WTC11 (cell line): ENCODE data around the gene MTPN. TPM values are rescaled to one million over a fixed set of nuclear protein-coding genes. Genes with fewer than 3 reads are reported as not detected.

Source experiments
- ATAC-seq: fragments of 200-7000 bp; cut with Tn5 transposase; 2 replicates; pipeline ENCODE4 v1.10.0; 2021; ENCODE audit warnings: mild to moderate bottlenecking, moderate library complexity
- CTCF ChIA-PET: fragments of 300-600 bp; sonication (Branson Sonifier 250); formaldehyde crosslinking; loops from one replicate; lab custom pipeline; 2021; ENCODE audit warnings: antibody characterized with exemption; lab: Charles Lee
- POLR2A ChIA-PET: fragments of 350-600 bp; sonication (Branson Sonifier 250); formaldehyde crosslinking; loops from one replicate; lab custom pipeline; 2021; ENCODE audit warnings: antibody characterized with exemption; lab: Charles Lee
- DNase-seq: peaks from one replicate; pipeline ENCODE4 v3.0.0; 2021; ENCODE audit warnings: low spot score
- H3K27ac Mint-ChIP-seq: 2 replicates; pipeline ENCODE4 v1.8.0; 2021; ENCODE audit warnings: mixed read lengths
- H3K27me3 Mint-ChIP-seq: 2 replicates; pipeline ENCODE4 v1.8.0; 2021; ENCODE audit warnings: low read depth, mild to moderate bottlenecking, moderate library complexity, mixed read lengths
- H3K36me3 Mint-ChIP-seq: 2 replicates; pipeline ENCODE4 v1.8.0; 2021; ENCODE audit warnings: mixed read lengths
- H3K4me1 Mint-ChIP-seq: 2 replicates; pipeline ENCODE4 v1.8.0; 2022; ENCODE audit warnings: mixed read lengths
- H3K4me3 Mint-ChIP-seq: 2 replicates; pipeline ENCODE4 v1.8.0; 2021; ENCODE audit warnings: mild to moderate bottlenecking, moderate library complexity, mixed read lengths
- H3K9me3 Mint-ChIP-seq: 2 replicates; pipeline ENCODE4 v1.8.0; 2021; ENCODE audit warnings: mixed read lengths
- ATF2 ChIP-seq: sonication (generic); formaldehyde crosslinking; IDR thresholded peaks from 2 replicates; pipeline ENCODE4 v1.8.1; 2022; ENCODE audit warnings: low read depth, missing genetic modification reagents, borderline replicate concordance
- E2F5 ChIP-seq: sonication (generic); formaldehyde crosslinking; IDR thresholded peaks from 2 replicates; pipeline ENCODE4 v1.8.1; 2022; ENCODE audit warnings: mild to moderate bottlenecking, moderate library complexity, missing genetic modification reagents
- ERG ChIP-seq: fragments of 250-450 bp; sonication (Bioruptor Pico); IDR thresholded peaks from 2 replicates; pipeline ENCODE4 v1.8.0; 2021; ENCODE audit warnings: mild to moderate bottlenecking
- FOXJ3 ChIP-seq: sonication (generic); formaldehyde crosslinking; IDR thresholded peaks from 2 replicates; pipeline ENCODE4 v1.9.0; 2021; ENCODE audit warnings: missing genetic modification reagents, mild to moderate bottlenecking, borderline replicate concordance
- FOXK1 ChIP-seq: sonication (generic); formaldehyde crosslinking; IDR thresholded peaks from 2 replicates; pipeline ENCODE4 v1.8.0; 2022; ENCODE audit warnings: mild to moderate bottlenecking, moderate library complexity, missing genetic modification reagents
- FOXP4 ChIP-seq: sonication (generic); formaldehyde crosslinking; IDR thresholded peaks from 2 replicates; pipeline ENCODE4 v1.8.0; 2022; ENCODE audit warnings: mild to moderate bottlenecking, missing genetic modification reagents
- GABPB1 ChIP-seq: sonication (generic); formaldehyde crosslinking; IDR thresholded peaks from 2 replicates; pipeline ENCODE4 v1.8.1; 2023; ENCODE audit warnings: mild to moderate bottlenecking, missing genetic modification reagents
- GTF2I ChIP-seq: fragments of 250-450 bp; sonication (Bioruptor Pico); conservative IDR thresholded peaks from 2 replicates; pipeline ENCODE4 v1.4.0; 2021; ENCODE audit warnings: mild to moderate bottlenecking
- JAZF1 ChIP-seq: fragments of 250-450 bp; sonication (Bioruptor Pico); IDR thresholded peaks from 2 replicates; pipeline ENCODE4 v1.9.0; 2021; ENCODE audit warnings: moderate library complexity, mild to moderate bottlenecking, inconsistent platforms
- NFE2L1 ChIP-seq: sonication (generic); formaldehyde crosslinking; IDR thresholded peaks from 2 replicates; pipeline ENCODE4 v1.8.1; 2023; ENCODE audit warnings: missing genetic modification reagents
- NR1H2 ChIP-seq: sonication (generic); formaldehyde crosslinking; IDR thresholded peaks from 2 replicates; pipeline ENCODE4 v1.9.0; 2021; ENCODE audit warnings: mild to moderate bottlenecking, moderate library complexity, missing genetic modification reagents
- OVOL2 ChIP-seq: fragments of 250-450 bp; sonication (Bioruptor Pico); IDR thresholded peaks from 2 replicates; pipeline ENCODE4 v1.9.0; 2021; ENCODE audit warnings: mild to moderate bottlenecking, borderline replicate concordance
- SMAD4 ChIP-seq: sonication (generic); formaldehyde crosslinking; IDR thresholded peaks from 2 replicates; pipeline ENCODE4 v1.8.0; 2022; ENCODE audit warnings: mild to moderate bottlenecking, missing genetic modification reagents
- TEAD4 ChIP-seq: sonication (generic); formaldehyde crosslinking; IDR thresholded peaks from 2 replicates; pipeline ENCODE4 v1.8.0; 2022; ENCODE audit warnings: mild to moderate bottlenecking, missing genetic modification reagents
- ZNF121 ChIP-seq: sonication (generic); formaldehyde crosslinking; IDR thresholded peaks from 2 replicates; pipeline ENCODE4 v1.8.0; 2023; ENCODE audit warnings: missing genetic modification reagents
- ZNF138 ChIP-seq: sonication (generic); formaldehyde crosslinking; conservative IDR thresholded peaks from 2 replicates; pipeline ENCODE4 v1.8.1; 2022; ENCODE audit warnings: mild to moderate bottlenecking, moderate library complexity, missing genetic modification reagents
- ZNF219 ChIP-seq: sonication (generic); formaldehyde crosslinking; IDR thresholded peaks from 2 replicates; pipeline ENCODE4 v1.8.0; 2023; ENCODE audit warnings: missing genetic modification reagents, mild to moderate bottlenecking, borderline replicate concordance
- ZNF263 ChIP-seq: sonication (generic); formaldehyde crosslinking; IDR thresholded peaks from 2 replicates; pipeline ENCODE4 v1.8.1; 2022; ENCODE audit warnings: low read depth, mild to moderate bottlenecking, moderate library complexity, missing genetic modification reagents
- ZNF396 ChIP-seq: fragments of 250-450 bp; sonication (Bioruptor Pico); IDR thresholded peaks from 2 replicates; pipeline ENCODE4 v1.8.0; 2021; ENCODE audit warnings: mild to moderate bottlenecking, moderate library complexity, borderline replicate concordance
- ZNF416 ChIP-seq: fragments of 250-450 bp; sonication (Bioruptor Pico); IDR thresholded peaks from 2 replicates; pipeline ENCODE4 v1.9.0; 2021; ENCODE audit warnings: mild to moderate bottlenecking, inconsistent platforms
- ZNF671 ChIP-seq: fragments of 250-450 bp; sonication (Bioruptor Pico); IDR thresholded peaks from 2 replicates; pipeline ENCODE4 v1.8.0; 2021; ENCODE audit warnings: mild to moderate bottlenecking
- ZSCAN18 ChIP-seq: fragments of 250-450 bp; sonication (Bioruptor Pico); IDR thresholded peaks from 2 replicates; pipeline ENCODE4 v2.1.2; 2022; ENCODE audit warnings: mild to moderate bottlenecking, moderate library complexity
- total RNA-seq: library from RNA; stranded (reverse); gene quantifications from 3 replicates; pipeline ENCODE4 v1.2.3, GENCODE V29; 2021

MTPN gene
- total RNA-seq, 1 experiment from 2014 or later, result 92.5 TPM

GRCh38 chr7:135901585-135902540, 75.3 kb downstream of the MTPN start (continued):
- TF ChIP-seq FOXJ3 (CRISPR knock-in tag) (no peak), ERG (CRISPR knock-in tag) (no peak), ZSCAN18 (CRISPR knock-in tag) (no peak), OVOL2 (CRISPR knock-in tag) (no peak)
- TF ChIP-seq, all 79 proteins: peak for 0

GRCh38 chr7:135900065-135900546, 77.1 kb downstream of the MTPN start:
- H3K4me3 Mint-ChIP-seq, result no peak overlapping the region
- ATAC-seq, result no peak
- H3K9me3 Mint-ChIP-seq, result peaks cover 6% of the 10 kb centered on the region; the same call in 1 of the 2 replicates
- H3K27ac Mint-ChIP-seq, result no peak overlapping the region
- no peaks in the 10 kb centered on the region for H3K27me3 Mint-ChIP-seq
- H3K36me3 Mint-ChIP-seq, result no peaks in the 10 kb centered on the region
- CTCF ChIA-PET, result no interaction called here
- no peak for DNase-seq
- TF ChIP-seq GTF2I (CRISPR knock-in tag), result no peak
- TF ChIP-seq NFE2L1 (CRISPR knock-in tag), result no peak
- no peak for TF ChIP-seq FOXK1 (CRISPR knock-in tag)
- TF ChIP-seq ZNF263 (CRISPR knock-in tag), result no peak
- no peak for TF ChIP-seq FOXP4 (CRISPR knock-in tag)
- no peak for TF ChIP-seq NR1H2 (CRISPR knock-in tag)
- no peak for TF ChIP-seq ZNF121 (CRISPR knock-in tag)
- TF ChIP-seq ATF2 (CRISPR knock-in tag), result no peak
- TF ChIP-seq FOXJ3 (CRISPR knock-in tag), result no peak
- no peak for TF ChIP-seq E2F5
- TF ChIP-seq, all 79 proteins: peak for 0
- peaks cover 7% of the 10 kb centered on the region; the same call in 1 of the 2 replicates for H3K4me1 Mint-ChIP-seq
- POLR2A ChIA-PET, result no interaction called here

GRCh38 chr7:135899458-135900064, 77.6 kb downstream of the MTPN start:
- H3K9me3 Mint-ChIP-seq, result peaks cover 6% of the 10 kb centered on the region; the same call in 1 of the 2 replicates
- no peak overlapping the region for H3K27ac Mint-ChIP-seq
- ATAC-seq, result no peak
- peaks cover 7% of the 10 kb centered on the region; the same call in 1 of the 2 replicates for H3K4me1 Mint-ChIP-seq
- no peaks in the 10 kb centered on the region for H3K27me3 Mint-ChIP-seq
- H3K36me3 Mint-ChIP-seq, result no peaks in the 10 kb centered on the region
- DNase-seq, result no peak
- H3K4me3 Mint-ChIP-seq, result no peak overlapping the region
- ChIA-PET CTCF (no interaction called here), POLR2A (no interaction called here)
- TF ChIP-seq ZNF396 (CRISPR knock-in tag) (no peak), ATF2 (CRISPR knock-in tag) (no peak), GABPB1 (CRISPR knock-in tag) (no peak), ZNF671 (no peak), ZNF219 (CRISPR knock-in tag) (no peak), ZNF263 (CRISPR knock-in tag) (no peak), NR1H2 (CRISPR knock-in tag) (no peak), TEAD4 (CRISPR knock-in tag) (no peak), ZNF416 (no peak), SMAD4 (no peak), ZNF121 (CRISPR knock-in tag) (no peak), ZNF138 (CRISPR knock-in tag) (no peak), JAZF1 (CRISPR knock-in tag) (no peak)
